OCI-LY7 (cell line): ENCODE measurements around the gene FRAS1.

Experiments
- EZH2phosphoT487 ChIP-seq: fragments of 200-600 bp; sonication (generic); IDR thresholded peaks from 2 replicates; pipeline ENCODE4 v1.6.1; 2018; ENCODE audit warnings: low read depth, borderline replicate concordance, mild to moderate bottlenecking, mixed run types, antibody characterized with exemption, low read length, moderate library complexity, mixed read lengths
- TF ChIP-seq, protein P1 (sequence below): fragments of 200-600 bp; sonication (generic); conservative IDR thresholded peaks from 2 replicates; pipeline ENCODE4 v1.5.1; 2014; ENCODE audit warnings: mild to moderate bottlenecking, antibody characterized with exemption, low read length, moderate library complexity, mixed read lengths

DNA sequence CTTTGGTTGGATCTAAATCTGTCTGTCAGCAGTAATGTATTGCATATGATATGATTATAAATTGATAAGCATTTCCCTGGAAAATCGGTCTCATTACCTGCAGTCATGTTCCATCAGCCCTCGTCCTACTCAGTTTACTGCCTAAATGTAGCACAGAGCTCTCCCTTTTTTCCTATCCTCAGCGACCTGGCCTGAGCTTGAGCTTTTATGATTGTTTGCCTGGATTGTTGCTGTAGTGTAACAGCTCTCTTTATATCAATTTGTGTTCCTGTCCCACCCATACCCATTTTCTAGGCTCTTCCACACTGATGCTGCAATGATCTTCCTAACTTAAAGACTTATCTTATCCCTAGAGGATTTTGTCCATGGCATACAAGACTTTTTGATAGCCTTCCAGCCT is 95.7 kb downstream of the FRAS1 start:
- TF ChIP-seq, protein P1, sequence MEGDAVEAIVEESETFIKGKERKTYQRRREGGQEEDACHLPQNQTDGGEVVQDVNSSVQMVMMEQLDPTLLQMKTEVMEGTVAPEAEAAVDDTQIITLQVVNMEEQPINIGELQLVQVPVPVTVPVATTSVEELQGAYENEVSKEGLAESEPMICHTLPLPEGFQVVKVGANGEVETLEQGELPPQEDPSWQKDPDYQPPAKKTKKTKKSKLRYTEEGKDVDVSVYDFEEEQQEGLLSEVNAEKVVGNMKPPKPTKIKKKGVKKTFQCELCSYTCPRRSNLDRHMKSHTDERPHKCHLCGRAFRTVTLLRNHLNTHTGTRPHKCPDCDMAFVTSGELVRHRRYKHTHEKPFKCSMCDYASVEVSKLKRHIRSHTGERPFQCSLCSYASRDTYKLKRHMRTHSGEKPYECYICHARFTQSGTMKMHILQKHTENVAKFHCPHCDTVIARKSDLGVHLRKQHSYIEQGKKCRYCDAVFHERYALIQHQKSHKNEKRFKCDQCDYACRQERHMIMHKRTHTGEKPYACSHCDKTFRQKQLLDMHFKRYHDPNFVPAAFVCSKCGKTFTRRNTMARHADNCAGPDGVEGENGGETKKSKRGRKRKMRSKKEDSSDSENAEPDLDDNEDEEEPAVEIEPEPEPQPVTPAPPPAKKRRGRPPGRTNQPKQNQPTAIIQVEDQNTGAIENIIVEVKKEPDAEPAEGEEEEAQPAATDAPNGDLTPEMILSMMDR: no peak
- no peak for TF ChIP-seq EZH2phosphoT487
